ENCODE measurements around the gene TTBK1. TPM values are rescaled to one million over a fixed set of nuclear protein-coding genes. Genes with fewer than 3 reads are reported as not detected.

Gene TTBK1
- total RNA-seq, 1 donor from 2014 or later: under 0.01 TPM

- DNase-seq (ENCODE audit: low read depth): no peak
- H3K4me3 ChIP-seq (ENCODE audit: low read depth, low read length): no peak overlapping the region
- TF ChIP-seq, protein P1, sequence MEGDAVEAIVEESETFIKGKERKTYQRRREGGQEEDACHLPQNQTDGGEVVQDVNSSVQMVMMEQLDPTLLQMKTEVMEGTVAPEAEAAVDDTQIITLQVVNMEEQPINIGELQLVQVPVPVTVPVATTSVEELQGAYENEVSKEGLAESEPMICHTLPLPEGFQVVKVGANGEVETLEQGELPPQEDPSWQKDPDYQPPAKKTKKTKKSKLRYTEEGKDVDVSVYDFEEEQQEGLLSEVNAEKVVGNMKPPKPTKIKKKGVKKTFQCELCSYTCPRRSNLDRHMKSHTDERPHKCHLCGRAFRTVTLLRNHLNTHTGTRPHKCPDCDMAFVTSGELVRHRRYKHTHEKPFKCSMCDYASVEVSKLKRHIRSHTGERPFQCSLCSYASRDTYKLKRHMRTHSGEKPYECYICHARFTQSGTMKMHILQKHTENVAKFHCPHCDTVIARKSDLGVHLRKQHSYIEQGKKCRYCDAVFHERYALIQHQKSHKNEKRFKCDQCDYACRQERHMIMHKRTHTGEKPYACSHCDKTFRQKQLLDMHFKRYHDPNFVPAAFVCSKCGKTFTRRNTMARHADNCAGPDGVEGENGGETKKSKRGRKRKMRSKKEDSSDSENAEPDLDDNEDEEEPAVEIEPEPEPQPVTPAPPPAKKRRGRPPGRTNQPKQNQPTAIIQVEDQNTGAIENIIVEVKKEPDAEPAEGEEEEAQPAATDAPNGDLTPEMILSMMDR (conservative IDR thresholded peaks at IDR 0.05; ENCODE audit: low read depth, low read length): no peak
Measured at GRCh38 chr6:43285832-43286231, 42.6 kb downstream of the TTBK1 start.

DNA sequence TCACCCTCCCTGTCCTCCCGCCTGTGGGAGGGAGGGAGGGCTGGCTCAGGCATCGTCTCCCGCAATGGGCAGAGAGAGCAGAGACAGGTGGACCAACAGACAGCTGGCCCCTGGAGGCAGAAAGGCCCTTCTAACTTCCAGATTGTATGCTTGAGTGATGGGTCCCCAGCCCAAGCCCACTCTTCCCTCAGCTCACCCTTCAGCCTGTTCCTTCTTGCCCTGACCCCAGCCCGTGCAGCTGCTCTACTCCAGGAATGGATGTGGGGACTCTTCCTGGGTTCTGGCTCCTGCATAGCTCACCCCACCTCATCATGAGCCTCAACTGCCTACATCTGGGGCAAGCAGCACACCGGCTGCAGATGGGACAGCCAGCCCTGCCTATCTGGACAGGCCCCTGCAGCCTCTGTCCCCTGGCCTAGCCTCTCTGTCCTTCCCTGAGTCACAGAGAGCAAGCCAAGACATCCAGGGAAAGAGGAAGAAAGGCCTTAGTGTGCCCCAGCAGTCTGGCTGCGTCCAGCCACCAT lies 43.2 kb downstream of the TTBK1 start:
- DNase-seq (ENCODE audit: low read depth): no peak
- TF ChIP-seq, protein P1 (conservative IDR thresholded peaks at IDR 0.05; ENCODE audit: low read depth, low read length): no peak
- no peak overlapping the region for H3K4me3 ChIP-seq (ENCODE audit: low read depth, low read length)

DNA sequence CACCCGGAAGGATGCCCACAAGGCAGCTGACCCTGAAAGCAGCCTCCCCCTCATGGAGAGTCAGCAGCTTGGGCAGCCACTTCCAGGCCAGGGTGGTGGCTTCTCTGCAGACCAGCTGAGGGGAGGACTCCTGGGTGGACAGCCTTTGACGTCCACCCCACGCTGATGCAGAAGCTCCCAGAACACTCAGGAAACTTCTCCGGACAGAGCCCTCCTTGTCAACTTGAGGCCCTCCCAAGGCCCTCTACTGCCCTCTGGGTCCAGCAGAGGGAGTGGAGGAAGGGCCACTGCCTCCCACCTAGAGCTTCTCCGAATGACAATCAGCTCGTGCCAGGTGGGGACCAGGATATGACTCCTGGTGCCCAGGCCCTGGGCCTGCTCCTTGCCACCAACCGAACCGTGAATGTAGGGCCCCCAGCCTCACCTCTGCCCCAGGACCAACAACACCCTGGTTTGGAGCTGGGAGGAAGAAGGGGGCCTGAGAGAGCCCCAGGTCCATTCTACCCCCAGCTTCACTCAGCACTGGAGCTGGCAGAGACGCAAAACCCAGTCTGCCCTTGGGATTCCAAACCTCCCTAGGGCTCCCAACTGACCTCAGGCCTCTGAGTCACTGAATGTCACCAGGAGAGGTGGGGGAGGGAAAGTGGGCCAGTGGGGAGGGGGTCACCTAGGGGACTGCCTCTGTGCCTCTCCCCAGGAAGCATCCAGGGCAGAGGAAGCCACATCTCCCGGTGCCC lies 43.9 kb downstream of the TTBK1 start:
- no peak for DNase-seq (ENCODE audit: low read depth)
- TF ChIP-seq, protein P1 (conservative IDR thresholded peaks at IDR 0.05; ENCODE audit: low read depth, low read length): peak; percentile 25
- H3K4me3 ChIP-seq (ENCODE audit: low read depth, low read length): no peak overlapping the region

DNA sequence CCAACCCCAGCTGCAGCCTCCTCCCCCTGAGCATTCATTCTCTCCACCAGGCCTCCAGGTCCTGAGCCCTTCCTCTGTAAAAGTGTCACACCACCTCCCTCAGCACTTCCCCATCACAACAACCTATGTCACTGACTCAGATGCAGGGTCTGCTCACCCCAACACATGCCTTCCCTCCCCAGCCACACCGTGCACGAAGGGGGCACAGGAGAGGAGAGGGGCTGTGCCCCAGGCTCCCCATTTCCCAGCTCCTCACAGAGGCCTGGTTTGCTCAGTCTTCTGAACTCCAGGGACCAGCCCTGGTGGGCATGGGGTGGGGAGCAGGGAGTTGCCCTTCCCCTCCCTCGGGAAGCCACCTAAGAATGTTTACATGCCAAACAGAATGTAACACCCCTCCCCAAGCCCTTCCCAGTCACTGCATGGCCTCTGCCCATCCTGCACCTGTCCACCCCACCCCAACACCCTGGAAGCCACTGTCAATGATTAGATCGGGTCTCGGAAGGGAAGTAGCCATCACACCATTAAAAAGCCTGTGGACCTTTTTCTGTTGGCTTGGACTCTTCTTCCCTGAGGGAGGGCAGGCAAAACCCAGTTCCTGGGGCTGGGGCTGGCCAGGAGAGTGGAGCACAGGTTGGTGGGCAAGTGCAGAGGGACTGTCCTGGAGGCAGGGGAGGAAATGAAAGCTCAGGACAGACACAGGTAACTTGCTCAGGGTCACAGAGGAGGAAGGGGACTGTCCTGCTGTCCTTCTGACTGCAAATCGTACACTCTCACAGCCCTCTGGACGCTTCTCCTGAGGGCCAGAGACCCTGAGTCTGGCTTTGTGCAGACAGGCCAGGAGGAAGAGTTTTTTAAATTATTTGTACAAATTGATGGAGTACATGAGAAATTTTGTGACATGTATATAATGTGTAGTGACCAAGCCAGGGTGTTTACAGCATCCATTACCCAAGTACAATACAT lies 44.7 kb downstream of the TTBK1 start:
- H3K4me3 ChIP-seq (ENCODE audit: low read depth, low read length): no peak overlapping the region
- DNase-seq (ENCODE audit: low read depth): no peak
- TF ChIP-seq, protein P1 (conservative IDR thresholded peaks at IDR 0.05; ENCODE audit: low read depth, low read length): no peak

DNA sequence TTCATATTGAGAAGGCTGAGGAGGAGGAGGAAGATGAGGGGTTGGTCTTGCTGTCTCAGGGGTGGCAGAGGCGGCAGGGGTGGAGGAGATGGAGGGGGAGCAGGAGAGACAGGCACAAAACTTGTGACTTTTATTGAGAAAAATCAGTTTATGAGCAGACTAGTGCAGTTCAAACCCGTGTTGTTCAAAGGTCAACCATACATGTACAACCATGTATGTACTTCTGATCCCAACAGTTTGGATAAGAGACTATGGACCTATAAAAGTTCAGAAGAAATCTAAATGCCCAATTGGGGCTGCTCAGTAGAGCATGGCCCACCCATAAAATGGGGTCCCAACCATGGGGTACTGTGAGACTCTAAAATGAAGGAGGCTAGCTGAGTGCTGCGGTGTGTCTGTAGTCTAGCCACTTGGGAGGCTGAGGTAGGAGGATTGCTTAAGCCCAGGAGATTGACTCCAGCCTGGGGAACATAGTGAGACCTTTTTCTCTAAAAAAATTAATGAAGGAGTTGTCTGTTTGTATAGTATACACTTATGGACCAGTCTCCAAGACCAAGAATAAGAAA lies 47.1 kb downstream of the TTBK1 start:
- no peak overlapping the region for H3K4me3 ChIP-seq (ENCODE audit: low read depth, low read length)
- DNase-seq (ENCODE audit: low read depth): no peak
- TF ChIP-seq, protein P1 (conservative IDR thresholded peaks at IDR 0.05; ENCODE audit: low read depth, low read length): no peak

- H3K4me3 ChIP-seq (ENCODE audit: low read depth, low read length): no peak overlapping the region
- DNase-seq (ENCODE audit: low read depth): no peak
- TF ChIP-seq, protein P1 (conservative IDR thresholded peaks at IDR 0.05; ENCODE audit: low read depth, low read length): no peak
Measured at GRCh38 chr6:43290905-43291355, 47.6 kb downstream of the TTBK1 start.

Measured in epithelial cell of proximal tubule (primary cell).